Neural progenitor cell (in vitro differentiated cells): ENCODE results near the gene IL1RL1. TPM values are rescaled to one million over a fixed set of nuclear protein-coding genes. Genes with fewer than 3 reads are reported as not detected.

Experiments used
- DNase-seq: peaks from one replicate; pipeline ENCODE4 v3.0.0-alpha.2; 2016; ENCODE audit warnings: low spot score
- H2AFZ ChIP-seq: fragments of 200-600 bp; sonication (generic); replicated peaks from 2 replicates; pipeline ENCODE4 v1.6.1; 2016; ENCODE audit warnings: antibody characterized with exemption
- H3F3A ChIP-seq: fragments of 200-600 bp; sonication (generic); 2 replicates; pipeline ENCODE4 v1.6.1; 2016; ENCODE audit warnings: antibody characterized with exemption, low read depth
- H3K27ac ChIP-seq: fragments of 200-600 bp; sonication (generic); 2 replicates; pipeline ENCODE4 v1.5.1; 2016; ENCODE audit warnings: mild to moderate bottlenecking
- H3K27me3 ChIP-seq: fragments of 200-600 bp; sonication (generic); 2 replicates; pipeline ENCODE4 v1.6.1; 2016; ENCODE audit warnings: mild to moderate bottlenecking, moderate library complexity
- H3K36me3 ChIP-seq: fragments of 200-600 bp; sonication (generic); 2 replicates; pipeline ENCODE4 v1.5.1; 2016
- H3K4me1 ChIP-seq: fragments of 200-600 bp; sonication (generic); 2 replicates; pipeline ENCODE4 v1.6.1; 2016; ENCODE audit warnings: mixed run types
- H3K4me2 ChIP-seq: fragments of 200-600 bp; sonication (generic); 2 replicates; pipeline ENCODE4 v1.6.1; 2016
- H3K4me3 ChIP-seq: fragments of 200-600 bp; sonication (generic); 2 replicates; pipeline ENCODE4 v1.5.1; 2016
- H3K79me2 ChIP-seq: fragments of 200-600 bp; sonication (generic); 2 replicates; pipeline ENCODE4 v1.6.1; 2016; ENCODE audit warnings: low read depth
- H3K9ac ChIP-seq: fragments of 200-600 bp; sonication (generic); 2 replicates; pipeline ENCODE4 v1.6.1; 2016
- H3K9me3 ChIP-seq: fragments of 200-600 bp; sonication (generic); 2 replicates; pipeline ENCODE4 v1.5.1; 2016; ENCODE audit warnings: low read depth
- H4K20me1 ChIP-seq: fragments of 200-600 bp; sonication (generic); 2 replicates; pipeline ENCODE4 v1.6.1; 2016; ENCODE audit warnings: low read depth
- H3K27ac Mint-ChIP-seq: 3 replicates; pipeline ENCODE4 v1.8.0; 2021; ENCODE audit warnings: mixed read lengths
- H3K27me3 Mint-ChIP-seq: 2 replicates; pipeline ENCODE4 v1.8.0; 2022; ENCODE audit warnings: low read depth, mild to moderate bottlenecking, inconsistent platforms, moderate library complexity, mixed read lengths; ENCODE audit not compliant: insufficient read depth
- H3K36me3 Mint-ChIP-seq: 3 replicates; pipeline ENCODE4 v1.8.0; 2021; ENCODE audit warnings: mixed read lengths
- H3K4me1 Mint-ChIP-seq: 3 replicates; pipeline ENCODE4 v1.8.0; 2021; ENCODE audit warnings: mixed read lengths
- H3K4me3 Mint-ChIP-seq: 3 replicates; pipeline ENCODE4 v1.8.0; 2021; ENCODE audit warnings: mild to moderate bottlenecking, moderate library complexity, mixed read lengths
- H3K9me3 Mint-ChIP-seq: 3 replicates; pipeline ENCODE4 v1.8.0; 2020; ENCODE audit warnings: mixed read lengths
- CTCF ChIP-seq: fragments of 200-600 bp; sonication (generic); IDR thresholded peaks from 2 replicates; pipeline ENCODE4 v1.5.1; 2017; ENCODE audit warnings: antibody characterized with exemption, mild to moderate bottlenecking
- EZH2 ChIP-seq: fragments of 200-600 bp; sonication (generic); IDR thresholded peaks from 2 replicates; pipeline ENCODE4 v1.6.1; 2017; ENCODE audit warnings: antibody characterized with exemption, mild to moderate bottlenecking, moderate library complexity
- EZH2phosphoT487 ChIP-seq: fragments of 200-600 bp; sonication (generic); IDR thresholded peaks from 2 replicates; pipeline ENCODE4 v1.6.1; 2017; ENCODE audit warnings: antibody characterized with exemption
- total RNA-seq: library from RNA; depleted of rRNA; stranded (reverse); fragments of >200 nt; gene quantifications from 2 replicates; pipeline ENCODE4 v1.2.3, GENCODE V29; 2015; ENCODE audit warnings: low replicate concordance

IL1RL1 gene
- total RNA-seq, 1 donor from 2014 or later = not detected

GRCh38 chr2:102306125-102306524 lies 5.2 kb upstream of the IL1RL1 start:
- Histone ChIP-seq H3K9me3 (no peaks in the 10 kb centered on the region), H2AFZ (no peak overlapping the region), H3K27me3 (peaks cover 2% of the 10 kb centered on the region), H3K79me2 (no peaks in the 10 kb centered on the region), H3K4me3 (no peak overlapping the region), H3K27ac (no peak overlapping the region), H3K4me2 (no peak overlapping the region), H4K20me1 (no peaks in the 10 kb centered on the region), H3K36me3 (no peaks in the 10 kb centered on the region), H3F3A (no peaks in the 10 kb centered on the region), H3K4me1 (no peaks in the 10 kb centered on the region), H3K9ac (no peak overlapping the region)
- Mint-ChIP-seq H3K4me1 (no peaks in the 10 kb centered on the region), H3K9me3 (no peaks in the 10 kb centered on the region), H3K36me3 (no peaks in the 10 kb centered on the region), H3K27ac (no peak overlapping the region), H3K27me3 (peaks cover 2% of the 10 kb centered on the region), H3K4me3 (no peak overlapping the region)
- DNase-seq = no peak
- no peak for TF ChIP-seq EZH2
- no peak for TF ChIP-seq CTCF
- TF ChIP-seq EZH2phosphoT487 = no peak

GRCh38 chr2:102313025-102313424 lies 1.7 kb downstream of the IL1RL1 start:
- no peaks in the 10 kb centered on the region for H4K20me1 ChIP-seq
- TF ChIP-seq CTCF = no peak
- TF ChIP-seq EZH2phosphoT487 = no peak
- TF ChIP-seq EZH2 = no peak
- no peaks in the 10 kb centered on the region for H3K4me1 ChIP-seq
- Mint-ChIP-seq H3K27me3 (no peaks in the 10 kb centered on the region), H3K27ac (no peak overlapping the region), H3K9me3 (no peaks in the 10 kb centered on the region), H3K4me1 (no peaks in the 10 kb centered on the region), H3K4me3 (no peak overlapping the region), H3K36me3 (no peaks in the 10 kb centered on the region)
- H3K9ac ChIP-seq = no peak overlapping the region
- H3K4me2 ChIP-seq = no peak overlapping the region
- no peaks in the 10 kb centered on the region for H3K36me3 ChIP-seq
- H3K4me3 ChIP-seq = no peak overlapping the region
- no peaks in the 10 kb centered on the region for H3F3A ChIP-seq
- no peak overlapping the region for H3K27ac ChIP-seq
- H3K79me2 ChIP-seq = no peaks in the 10 kb centered on the region
- DNase-seq = no peak
- H3K27me3 ChIP-seq = no peaks in the 10 kb centered on the region
- no peak overlapping the region for H2AFZ ChIP-seq
- no peaks in the 10 kb centered on the region for H3K9me3 ChIP-seq

GRCh38 chr2:102313471-102313870 lies 2.1 kb downstream of the IL1RL1 start:
- Histone ChIP-seq H3K4me1 (no peaks in the 10 kb centered on the region), H3K4me2 (no peak overlapping the region), H3K9me3 (no peaks in the 10 kb centered on the region), H2AFZ (no peak overlapping the region), H3F3A (no peaks in the 10 kb centered on the region), H3K79me2 (no peaks in the 10 kb centered on the region), H3K36me3 (no peaks in the 10 kb centered on the region), H3K27me3 (no peaks in the 10 kb centered on the region), H3K4me3 (no peak overlapping the region), H3K27ac (no peak overlapping the region), H3K9ac (no peak overlapping the region), H4K20me1 (no peaks in the 10 kb centered on the region)
- no peak for DNase-seq
- Mint-ChIP-seq H3K4me3 (no peak overlapping the region), H3K36me3 (no peaks in the 10 kb centered on the region), H3K27ac (no peak overlapping the region), H3K9me3 (no peaks in the 10 kb centered on the region), H3K27me3 (no peaks in the 10 kb centered on the region), H3K4me1 (no peaks in the 10 kb centered on the region)
- TF ChIP-seq EZH2 = no peak
- no peak for TF ChIP-seq CTCF
- no peak for TF ChIP-seq EZH2phosphoT487

- Histone ChIP-seq H3K27ac (no peak overlapping the region), H3K9ac (no peak overlapping the region), H3K4me1 (no peaks in the 10 kb centered on the region), H3K4me2 (no peak overlapping the region), H3K27me3 (no peaks in the 10 kb centered on the region), H3K9me3 (no peaks in the 10 kb centered on the region), H4K20me1 (no peaks in the 10 kb centered on the region), H3K79me2 (no peaks in the 10 kb centered on the region), H3F3A (no peaks in the 10 kb centered on the region), H3K4me3 (no peak overlapping the region), H3K36me3 (no peaks in the 10 kb centered on the region), H2AFZ (no peak overlapping the region)
- no peaks in the 10 kb centered on the region for H3K4me1 Mint-ChIP-seq
- no peak overlapping the region for H3K27ac Mint-ChIP-seq
- H3K27me3 Mint-ChIP-seq = no peaks in the 10 kb centered on the region
- no peak for DNase-seq
- H3K36me3 Mint-ChIP-seq = no peaks in the 10 kb centered on the region
- no peak for TF ChIP-seq EZH2
- TF ChIP-seq EZH2phosphoT487 = no peak
- no peak for TF ChIP-seq CTCF
- no peak overlapping the region for H3K4me3 Mint-ChIP-seq
- no peaks in the 10 kb centered on the region for H3K9me3 Mint-ChIP-seq
Measured at GRCh38 chr2:102313950-102314349, 2.6 kb downstream of the IL1RL1 start.
